ENCODE results near the gene SLC22A1. TPM values are rescaled to one million over a fixed set of nuclear protein-coding genes. Genes with fewer than 3 reads are reported as not detected.

SLC22A1 gene
- total RNA-seq, 1 donor from 2014 or later: 2.0 TPM

DNA sequence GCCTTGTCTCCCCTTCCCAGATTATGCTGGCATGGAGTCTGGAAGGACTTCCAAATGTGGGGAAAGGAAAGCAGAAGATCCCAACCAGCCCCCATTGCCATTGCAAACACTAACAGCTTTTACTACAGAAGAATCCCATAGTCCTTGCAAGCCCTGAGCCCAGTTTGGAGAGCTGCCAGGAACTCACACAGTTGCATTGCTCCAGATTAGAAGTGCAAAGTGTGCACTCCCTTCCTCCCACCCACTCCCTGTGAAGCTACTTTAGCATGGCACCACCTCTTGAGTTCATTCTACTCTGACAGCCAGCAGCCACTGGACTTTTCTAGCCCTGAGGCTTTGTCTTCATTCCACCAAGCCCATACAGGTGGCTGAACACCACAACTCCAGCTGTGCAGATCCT lies 69.4 kb downstream of the SLC22A1 start:
- no peak for DNase-seq (ENCODE audit: low spot score in 2 of 2, unreplicated experiment in 2 of 2)
- peaks cover 6% of the 10 kb centered on the region for H3K4me1 Mint-ChIP-seq
- H3K4me3 Mint-ChIP-seq: no peak overlapping the region
- no peaks in the 10 kb centered on the region for H3K27me3 Mint-ChIP-seq (ENCODE audit: low read depth)
- no peak overlapping the region for H3K27ac Mint-ChIP-seq
- H3K36me3 Mint-ChIP-seq: no peaks in the 10 kb centered on the region
- H3K9me3 Mint-ChIP-seq: peaks cover 35% of the 10 kb centered on the region
- TF ChIP-seq, protein P1, sequence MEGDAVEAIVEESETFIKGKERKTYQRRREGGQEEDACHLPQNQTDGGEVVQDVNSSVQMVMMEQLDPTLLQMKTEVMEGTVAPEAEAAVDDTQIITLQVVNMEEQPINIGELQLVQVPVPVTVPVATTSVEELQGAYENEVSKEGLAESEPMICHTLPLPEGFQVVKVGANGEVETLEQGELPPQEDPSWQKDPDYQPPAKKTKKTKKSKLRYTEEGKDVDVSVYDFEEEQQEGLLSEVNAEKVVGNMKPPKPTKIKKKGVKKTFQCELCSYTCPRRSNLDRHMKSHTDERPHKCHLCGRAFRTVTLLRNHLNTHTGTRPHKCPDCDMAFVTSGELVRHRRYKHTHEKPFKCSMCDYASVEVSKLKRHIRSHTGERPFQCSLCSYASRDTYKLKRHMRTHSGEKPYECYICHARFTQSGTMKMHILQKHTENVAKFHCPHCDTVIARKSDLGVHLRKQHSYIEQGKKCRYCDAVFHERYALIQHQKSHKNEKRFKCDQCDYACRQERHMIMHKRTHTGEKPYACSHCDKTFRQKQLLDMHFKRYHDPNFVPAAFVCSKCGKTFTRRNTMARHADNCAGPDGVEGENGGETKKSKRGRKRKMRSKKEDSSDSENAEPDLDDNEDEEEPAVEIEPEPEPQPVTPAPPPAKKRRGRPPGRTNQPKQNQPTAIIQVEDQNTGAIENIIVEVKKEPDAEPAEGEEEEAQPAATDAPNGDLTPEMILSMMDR (IDR thresholded peaks at IDR 0.05; ENCODE audit: unreplicated experiment): no peak

DNA sequence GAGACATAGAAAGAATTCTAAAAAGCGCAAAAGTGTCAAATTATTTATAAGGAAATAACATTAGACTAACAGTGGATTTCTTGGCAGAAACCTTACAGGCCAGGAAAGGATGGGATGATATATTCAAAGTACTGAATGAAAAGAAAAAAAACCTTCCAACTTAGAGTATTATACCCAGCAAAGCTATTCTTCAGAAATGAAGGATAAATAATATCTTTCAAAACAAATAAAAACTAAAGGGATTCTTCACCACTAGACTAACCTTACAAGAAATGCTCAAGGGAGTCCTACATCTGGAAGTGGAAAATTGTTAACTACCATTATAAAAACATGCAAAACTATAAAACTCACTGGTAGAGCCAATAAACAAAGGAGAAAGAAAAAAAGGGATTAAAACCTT lies 71.2 kb downstream of the SLC22A1 start:
- TF ChIP-seq, protein P1 (IDR thresholded peaks at IDR 0.05; ENCODE audit: unreplicated experiment): no peak
- Mint-ChIP-seq H3K9me3 (peaks cover 44% of the 10 kb centered on the region), H3K27me3 (ENCODE audit: low read depth) (peaks cover 2% of the 10 kb centered on the region), H3K4me3 (no peak overlapping the region), H3K36me3 (no peaks in the 10 kb centered on the region), H3K27ac (no peak overlapping the region), H3K4me1 (peaks cover 6% of the 10 kb centered on the region)
- no peak for DNase-seq (ENCODE audit: low spot score in 2 of 2, unreplicated experiment in 2 of 2)

DNA sequence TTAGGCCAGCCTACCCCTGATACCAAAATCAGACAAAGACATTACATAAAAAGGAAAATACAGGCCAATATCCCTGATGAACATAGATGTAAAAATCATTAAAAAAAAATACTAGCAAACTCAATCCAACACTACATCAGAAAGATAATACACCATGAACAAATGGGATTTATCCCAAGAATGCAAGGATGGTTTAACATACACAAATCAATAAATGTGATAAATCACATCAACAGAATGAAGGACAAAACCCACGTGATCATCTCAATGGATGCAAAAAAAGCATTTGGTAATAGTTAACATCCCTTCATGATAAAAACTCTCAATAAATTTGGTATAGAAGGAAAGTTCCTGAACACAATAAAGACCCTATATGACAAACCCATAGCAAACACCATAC lies 73.2 kb downstream of the SLC22A1 start:
- Mint-ChIP-seq H3K4me3 (no peak overlapping the region), H3K27ac (no peak overlapping the region), H3K27me3 (ENCODE audit: low read depth) (peaks cover 2% of the 10 kb centered on the region), H3K36me3 (no peaks in the 10 kb centered on the region), H3K9me3 (peaks cover 44% of the 10 kb centered on the region), H3K4me1 (peaks cover 6% of the 10 kb centered on the region)
- TF ChIP-seq, protein P1 (IDR thresholded peaks at IDR 0.05; ENCODE audit: unreplicated experiment): no peak
- DNase-seq (ENCODE audit: low spot score in 2 of 2, unreplicated experiment in 2 of 2): no peak

DNA sequence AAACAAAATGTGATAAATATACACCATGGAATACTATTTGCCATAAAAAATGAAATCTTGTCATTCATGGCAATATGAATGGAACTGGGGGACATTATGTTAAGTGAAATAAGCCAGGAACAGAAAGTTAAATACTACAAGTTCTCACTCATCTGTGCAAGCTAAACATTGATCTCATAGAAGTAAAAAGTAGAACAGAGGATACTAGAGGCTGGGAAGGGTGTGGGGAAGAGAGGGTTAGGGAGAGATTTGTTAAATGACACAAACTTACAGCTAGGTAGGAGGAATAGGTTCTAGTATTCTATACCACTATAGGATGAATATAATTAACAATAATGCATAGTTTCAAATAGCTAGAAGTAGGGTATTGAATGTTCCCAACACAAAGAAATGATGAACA lies 76.0 kb downstream of the SLC22A1 start:
- H3K4me3 Mint-ChIP-seq: no peak overlapping the region
- H3K9me3 Mint-ChIP-seq: peaks cover 36% of the 10 kb centered on the region
- H3K4me1 Mint-ChIP-seq: no peaks in the 10 kb centered on the region
- peaks cover 2% of the 10 kb centered on the region for H3K27me3 Mint-ChIP-seq (ENCODE audit: low read depth)
- H3K36me3 Mint-ChIP-seq: no peaks in the 10 kb centered on the region
- H3K27ac Mint-ChIP-seq: no peak overlapping the region
- no peak for DNase-seq (ENCODE audit: low spot score in 2 of 2, unreplicated experiment in 2 of 2)
- TF ChIP-seq, protein P1 (IDR thresholded peaks at IDR 0.05; ENCODE audit: unreplicated experiment): no peak

DNA sequence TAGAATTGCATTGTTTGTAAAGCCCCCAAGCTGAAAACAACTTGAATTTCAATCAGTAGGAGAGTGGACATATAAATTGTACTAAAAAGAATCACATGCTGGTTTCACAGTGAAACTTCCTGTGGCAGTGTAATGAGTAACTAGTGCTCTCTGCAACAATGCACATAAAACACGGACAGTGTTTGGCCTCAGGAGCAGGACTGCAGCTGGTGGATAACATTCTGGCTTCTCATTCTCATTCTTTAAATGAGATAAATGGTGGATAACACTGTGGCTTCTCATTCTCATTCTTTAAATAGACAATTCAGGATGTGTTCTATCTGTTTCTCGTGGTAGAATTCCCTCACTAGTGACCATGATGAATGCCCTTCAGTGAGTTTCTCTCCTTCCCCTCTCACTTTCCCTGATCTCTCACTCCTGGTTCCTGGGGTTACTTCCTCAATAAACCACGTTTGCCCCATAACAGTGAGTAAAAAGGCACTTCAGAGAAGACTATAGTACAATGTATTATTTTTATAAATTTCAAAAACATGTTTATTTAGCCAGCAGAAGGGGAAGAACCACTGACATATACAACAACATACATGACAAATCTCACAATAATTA lies 77.1 kb downstream of the SLC22A1 start:
- Mint-ChIP-seq H3K27ac (no peak overlapping the region), H3K4me1 (peaks cover 2% of the 10 kb centered on the region), H3K27me3 (ENCODE audit: low read depth) (peaks cover 2% of the 10 kb centered on the region), H3K9me3 (peaks cover 27% of the 10 kb centered on the region), H3K4me3 (no peak overlapping the region), H3K36me3 (no peaks in the 10 kb centered on the region)
- DNase-seq (ENCODE audit: low spot score in 2 of 2, unreplicated experiment in 2 of 2): no peak
- TF ChIP-seq, protein P1 (IDR thresholded peaks at IDR 0.05; ENCODE audit: unreplicated experiment): no peak

DNA sequence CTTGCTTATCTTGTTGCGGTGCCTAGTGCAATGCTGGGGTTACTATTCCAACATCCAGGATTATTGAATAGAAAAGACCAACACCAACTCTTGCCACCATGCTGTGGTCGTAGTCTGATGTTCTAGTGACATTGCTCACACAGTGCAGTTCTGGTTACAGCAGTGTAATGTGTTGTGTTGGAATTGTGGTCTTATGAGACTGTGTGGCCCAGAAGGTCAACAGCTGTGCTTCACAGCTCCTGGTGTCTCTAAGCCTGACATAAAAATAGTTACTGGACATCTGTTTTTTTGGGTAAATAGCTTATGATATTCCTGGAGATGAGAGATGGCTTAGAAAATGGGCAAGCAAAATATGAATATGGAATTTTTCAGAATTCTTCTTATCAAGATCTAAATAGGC lies 79.4 kb downstream of the SLC22A1 start:
- no peaks in the 10 kb centered on the region for H3K36me3 Mint-ChIP-seq
- H3K9me3 Mint-ChIP-seq: peaks cover 11% of the 10 kb centered on the region
- no peak overlapping the region for H3K27ac Mint-ChIP-seq
- no peak for DNase-seq (ENCODE audit: low spot score in 2 of 2, unreplicated experiment in 2 of 2)
- TF ChIP-seq, protein P1 (IDR thresholded peaks at IDR 0.05; ENCODE audit: unreplicated experiment): no peak
- H3K4me1 Mint-ChIP-seq: peaks cover 2% of the 10 kb centered on the region
- no peak overlapping the region for H3K4me3 Mint-ChIP-seq
- H3K27me3 Mint-ChIP-seq (ENCODE audit: low read depth): peaks cover 2% of the 10 kb centered on the region
